Gastroesophageal sphincter (tissue), 3 donors: ENCODE data around the gene DYNC1I1.

Experiments
- CTCF ChIP-seq, 4 experiments: fragments of 200-600 bp in 2 of 4; fragments of 450-650 bp in 2 of 4; sonication (generic) in 1 of 4; IDR thresholded peaks; one replicate each; pipeline ENCODE4 v1.5.1; 2017 to 2019; ENCODE audit warnings: antibody characterized with exemption in 4 of 4, mild to moderate bottlenecking in 2 of 4, moderate library complexity in 2 of 4
- EP300 ChIP-seq: sonication (generic); formaldehyde crosslinking; IDR thresholded peaks from one replicate; pipeline ENCODE4 v1.6.1; 2017; ENCODE audit warnings: antibody characterized with exemption, mild to moderate bottlenecking
- POLR2A ChIP-seq, 2 donors: fragments of 450-650 bp; IDR thresholded peaks; one replicate each; pipeline ENCODE4 v1.6.1; 2017; ENCODE audit warnings: antibody characterized with exemption in 2 of 2, mild to moderate bottlenecking in 2 of 2, moderate library complexity in 1 of 2
- POLR2AphosphoS5 ChIP-seq: sonication (generic); formaldehyde crosslinking; IDR thresholded peaks from one replicate; pipeline ENCODE4 v1.6.1; 2017; ENCODE audit warnings: antibody characterized with exemption

- TF ChIP-seq POLR2A (IDR thresholded peaks at IDR 0.05) (no peak), CTCF (IDR thresholded peaks at IDR 0.05) (no peak), EP300 (no peak), POLR2AphosphoS5 (no peak)
These were observed 295.0 kb downstream of the DYNC1I1 start for GRCh38 chr7:96067321-96067720.
